NCI-H2196 treated with DMSO at 0.1 percent for 48 hours (cell line): Measurements from ENCODE around the gene CPXM1.
"Not testable (repeated sequence)": the region's sequence is repeated elsewhere in the genome, so short reads cannot be mapped to it uniquely, and the experiment has no call there.

ENCODE experiments used
- DNase-seq: peaks from one replicate; lab custom pipeline; 2025; ENCODE audit not compliant: unreplicated experiment; lab: John Stamatoyannopoulos, UW

CPXM1 gene

DNA sequence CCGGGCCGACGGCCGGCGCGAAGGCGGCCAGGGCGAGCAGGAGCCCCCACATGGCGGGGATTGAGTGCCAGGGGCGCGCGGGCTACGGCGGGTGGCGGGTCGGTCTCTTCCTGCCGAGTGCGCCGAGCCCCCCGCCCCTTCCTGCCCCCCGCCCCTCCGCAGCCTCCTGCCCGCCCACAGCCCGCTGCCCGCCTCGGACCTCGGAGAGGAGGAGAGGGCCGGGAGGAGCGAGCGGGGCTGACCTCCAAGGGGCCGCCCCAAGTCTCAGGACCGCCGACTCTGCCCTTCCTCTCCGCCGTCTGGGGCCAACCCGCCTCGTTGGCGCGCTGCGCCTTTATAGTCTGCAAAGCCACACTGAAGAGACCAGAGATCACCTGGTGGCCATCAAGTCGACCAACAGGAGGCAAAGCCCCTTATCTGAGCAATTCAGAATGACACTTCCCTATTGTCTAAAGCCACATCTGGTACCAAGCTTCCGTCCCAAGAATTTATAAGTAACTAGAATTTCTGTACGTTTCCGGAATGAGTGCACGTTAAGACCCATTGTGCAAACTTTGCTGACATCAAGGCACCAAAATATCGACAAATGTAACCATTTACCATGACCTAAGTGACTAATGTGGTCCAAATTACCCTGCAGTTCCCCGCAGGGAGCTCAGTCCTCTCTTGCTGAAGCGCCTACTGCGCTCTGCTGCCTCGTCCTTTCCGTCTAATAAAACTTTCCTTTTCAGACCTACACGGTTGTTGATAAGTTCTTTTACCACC is at the start of gene CPXM1:
CPXM1 (minus strand) TSS at position 107 of the 765 bp plus-strand sequence; CDS start at position 52, 55 bp downstream.
- no peak for DNase-seq

DNA sequence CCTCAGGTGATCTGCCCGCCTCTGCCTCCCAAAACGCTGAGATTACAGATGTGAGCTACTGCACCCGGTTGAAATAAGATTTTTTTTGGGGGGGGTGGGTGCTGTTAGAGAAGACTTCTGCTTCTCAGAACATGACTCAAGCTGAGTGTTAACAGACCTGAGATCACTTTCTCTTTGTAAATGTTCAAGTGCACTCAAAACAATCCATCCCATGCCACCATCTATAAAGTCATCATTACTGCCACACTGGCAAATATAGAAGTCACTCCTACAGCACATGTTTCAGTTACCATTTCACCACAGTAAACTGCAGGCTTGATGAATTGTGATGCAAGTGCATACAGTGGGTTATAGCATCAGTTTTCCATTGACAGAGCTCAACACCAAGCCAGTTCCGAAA is 49.1 kb upstream of the CPXM1 start:
- no peak for DNase-seq

DNA sequence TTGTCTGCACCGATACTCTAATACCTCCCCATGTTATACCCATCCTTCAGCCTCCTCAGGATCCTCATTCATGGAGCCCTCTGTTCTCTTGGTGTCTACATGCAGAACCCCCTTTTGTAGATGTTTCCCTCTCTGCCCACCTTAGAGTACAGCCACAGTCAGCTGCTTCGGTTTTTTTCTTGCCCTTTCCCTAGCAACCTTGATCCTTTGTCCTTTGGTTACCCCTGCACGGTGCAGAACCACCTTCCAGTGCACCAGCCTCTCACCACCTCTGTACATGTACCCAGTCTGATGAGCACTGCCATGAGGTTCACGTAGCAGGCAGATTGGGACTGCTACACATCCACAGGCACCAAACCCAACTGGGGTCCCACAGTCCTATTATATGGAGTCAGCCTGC is 47.4 kb upstream of the CPXM1 start:
- DNase-seq: no peak

DNA sequence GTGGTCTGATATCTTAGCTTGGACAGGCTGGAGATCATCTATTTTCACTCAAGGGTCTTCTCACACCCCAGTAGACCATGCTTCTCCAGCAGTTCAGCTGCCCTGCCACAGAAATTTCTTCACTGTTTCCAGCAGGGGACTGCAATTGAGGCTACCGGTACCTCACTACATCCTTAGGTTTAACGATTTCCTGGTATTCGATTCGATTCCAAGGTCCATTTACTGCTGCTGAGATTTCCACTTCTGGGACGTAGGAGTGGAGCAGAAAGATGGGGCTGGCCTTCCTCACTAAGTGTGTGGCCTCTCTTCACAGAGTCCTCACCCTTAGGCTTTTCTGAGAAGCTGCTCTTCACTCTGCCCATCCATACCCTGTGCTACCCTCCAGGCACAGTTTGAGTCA is 46.3 kb upstream of the CPXM1 start:
- DNase-seq: no peak

DNA sequence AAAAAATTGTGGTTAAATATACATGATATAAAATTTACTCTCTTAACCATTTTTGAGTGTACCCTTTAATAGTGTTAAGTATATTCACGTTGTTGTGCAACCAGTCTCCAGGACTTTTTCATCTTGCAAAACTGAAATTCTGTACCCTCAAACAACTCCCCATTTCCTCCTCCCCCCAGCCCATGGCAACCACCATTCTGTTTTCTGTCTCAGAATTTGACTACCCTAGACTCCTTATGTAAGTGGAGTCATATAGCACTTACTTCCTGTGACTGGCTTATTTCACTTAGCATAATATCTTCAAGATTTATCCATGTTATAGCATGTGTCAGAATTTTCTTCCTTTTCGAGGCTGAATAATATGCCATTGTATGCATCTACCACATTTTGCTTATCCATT is 45.2 kb upstream of the CPXM1 start:
- no peak for DNase-seq

DNA sequence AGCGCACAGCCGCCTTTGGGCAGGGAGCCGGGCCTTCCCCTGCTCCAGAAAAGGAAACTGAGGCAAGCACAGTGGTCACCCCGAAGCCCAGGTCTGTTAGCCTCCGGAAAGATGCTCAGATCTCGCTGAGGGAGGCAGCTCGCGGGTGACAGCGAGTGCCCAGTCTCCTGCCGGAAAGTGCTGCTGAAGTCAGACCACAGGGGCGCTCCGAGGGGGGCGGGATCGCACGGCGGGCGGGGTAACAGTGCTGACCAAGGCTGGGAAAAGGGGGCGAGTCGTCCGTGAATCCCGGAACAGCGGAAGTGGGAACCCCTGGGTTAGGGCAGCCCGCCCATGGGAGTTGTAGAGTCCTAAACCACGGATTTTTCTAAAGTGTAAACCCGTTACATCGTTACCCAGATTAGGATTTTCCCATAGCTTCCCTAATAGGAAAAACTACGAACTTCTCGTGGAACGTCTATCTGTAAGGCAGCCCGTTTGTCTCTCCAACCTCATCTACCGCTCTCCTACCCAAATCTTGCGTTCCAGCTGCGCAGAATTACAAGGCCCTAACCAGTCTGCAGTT is 40.6 kb upstream of the CPXM1 start:
- DNase-seq: no peak

DNA sequence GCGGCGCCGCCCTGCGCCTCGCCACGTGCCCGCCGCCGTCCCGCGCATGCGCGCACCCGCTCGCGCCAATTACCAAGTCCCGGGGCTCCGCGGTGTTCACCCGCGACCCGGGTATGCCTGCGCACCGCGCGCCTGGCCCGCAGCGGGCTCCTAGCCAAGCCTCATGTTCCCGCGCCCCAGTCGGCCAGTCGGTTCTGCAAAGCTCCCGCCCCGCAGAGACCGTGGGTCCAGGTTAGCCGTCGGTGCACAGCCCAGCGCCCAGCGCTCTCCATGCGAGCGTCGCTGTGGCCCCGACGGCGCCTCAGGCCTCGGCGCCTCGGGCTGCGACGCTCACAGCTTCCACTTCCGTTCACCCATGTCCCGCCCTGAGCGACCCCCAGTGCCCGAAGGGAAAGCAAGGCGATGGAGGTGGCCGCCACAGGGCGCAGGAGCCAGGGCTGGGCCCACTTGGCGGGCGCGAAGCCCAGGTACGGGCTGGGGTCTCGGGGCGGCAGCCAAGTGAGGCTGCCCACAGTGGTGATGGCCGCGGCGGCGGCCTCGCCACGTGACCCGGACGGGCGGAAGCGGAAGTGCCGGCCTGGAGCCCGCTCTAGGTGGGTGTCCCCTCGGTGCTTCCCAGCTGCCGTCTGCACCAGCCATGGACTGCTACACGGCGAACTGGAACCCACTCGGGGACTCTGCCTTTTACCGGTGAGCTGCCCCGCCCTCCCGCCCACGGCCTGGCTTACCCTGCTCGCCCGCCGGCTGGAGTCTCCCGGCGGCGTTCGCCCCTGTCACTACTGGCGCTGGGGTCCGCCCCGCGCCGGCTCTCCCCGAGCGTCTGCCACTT is 39.9 kb upstream of the CPXM1 start, which contains the start of the genes PCED1A and VPS16:
PCED1A (minus strand) TSS at position 518 of the 829 bp plus-strand sequence. CDS start 743 bp downstream, outside the sequence.
VPS16 (plus strand) TSS at position 608 of the 829 bp plus-strand sequence; CDS start at position 638, 30 bp downstream.
- DNase-seq: peak; percentile 68

DNA sequence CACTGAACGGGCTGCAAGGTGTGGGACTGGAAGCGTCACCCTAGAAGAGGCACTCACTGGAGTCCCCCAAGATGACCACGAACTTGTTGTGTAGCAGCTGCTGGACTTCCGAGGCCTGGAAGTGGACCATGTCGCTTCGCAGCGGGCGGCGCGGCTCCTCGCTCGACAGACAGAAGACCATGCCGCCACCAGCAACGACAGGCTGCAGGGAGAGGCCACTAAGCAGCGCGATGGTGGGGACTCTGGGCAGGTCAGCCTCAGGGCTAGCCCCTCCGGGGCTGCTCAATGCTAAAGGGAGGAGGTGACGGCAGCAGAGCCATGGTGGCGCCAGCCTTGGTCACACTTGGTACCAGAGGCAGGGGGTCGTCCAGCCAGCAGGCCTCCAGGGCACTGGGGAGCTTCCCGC is 39.3 kb upstream of the CPXM1 start:
- DNase-seq: no peak

DNA sequence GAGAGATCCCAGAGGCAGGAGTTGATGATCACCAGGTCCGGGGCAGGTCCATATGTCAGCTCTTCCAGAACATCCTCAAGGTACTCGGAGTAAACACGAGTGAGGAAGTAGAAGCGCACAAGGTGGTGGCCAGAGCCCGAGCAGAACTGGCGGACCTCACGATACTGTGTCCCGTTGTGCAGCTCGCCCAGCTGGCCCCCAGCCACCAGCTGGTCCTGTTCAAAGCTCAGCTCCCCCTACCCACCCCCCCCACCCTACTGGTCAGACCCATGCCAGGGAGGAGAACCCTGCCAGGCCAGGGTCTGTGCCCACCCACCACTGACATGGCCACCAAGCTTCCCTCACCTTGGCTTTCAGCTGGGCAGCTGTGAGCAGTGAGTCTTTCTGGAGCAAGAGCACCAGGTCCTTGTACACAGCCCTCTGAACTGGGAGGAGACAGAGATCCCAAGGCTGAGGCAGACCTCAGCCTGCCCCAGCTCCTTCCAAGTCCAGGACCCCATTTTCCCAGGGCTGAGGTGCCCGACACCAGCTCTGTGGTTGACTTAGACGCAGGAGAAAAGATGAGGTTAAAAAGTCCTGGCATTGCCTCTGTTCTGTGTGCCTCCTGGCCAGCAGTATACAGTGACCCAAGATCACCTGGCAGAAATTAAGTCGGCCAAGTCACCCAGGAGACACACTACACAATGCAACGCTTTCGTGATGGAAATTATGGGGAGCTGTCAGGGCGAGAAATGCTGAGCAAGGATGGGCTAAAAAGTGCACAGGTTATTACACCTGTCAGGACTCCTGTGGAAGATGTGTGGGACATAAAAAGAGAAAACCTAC is 38.6 kb upstream of the CPXM1 start:
- DNase-seq: no peak

DNA sequence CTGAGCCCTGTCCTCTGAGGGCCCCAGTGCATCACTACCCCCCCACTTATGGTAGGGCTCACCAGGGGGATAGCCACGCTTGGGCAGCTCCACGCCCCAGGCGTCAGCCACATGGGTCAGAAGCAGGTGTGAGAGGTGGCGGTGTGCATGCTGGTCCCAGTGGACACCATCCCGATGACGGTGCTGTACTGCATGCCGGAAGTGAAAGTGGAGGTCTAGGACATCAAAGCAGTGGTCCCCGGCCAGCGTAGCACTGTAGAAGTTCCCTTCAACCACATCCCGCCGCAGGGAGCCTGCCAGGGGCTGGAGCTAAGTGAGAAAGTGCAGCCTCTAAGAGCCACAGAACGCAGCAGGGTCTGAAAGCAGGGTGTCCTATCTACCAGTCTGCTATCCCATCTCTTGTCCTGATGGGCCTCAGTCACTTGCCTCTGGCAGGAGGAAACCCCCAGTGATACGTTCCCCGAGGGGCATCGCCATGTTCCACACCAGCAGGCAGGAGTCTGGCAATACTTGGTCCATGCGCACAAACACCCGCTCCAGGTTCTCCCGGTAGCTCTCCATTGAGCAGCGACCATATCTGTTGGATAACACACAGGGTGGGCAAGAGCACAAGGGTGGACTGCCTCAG is 37.9 kb upstream of the CPXM1 start:
- no peak for DNase-seq

DNA sequence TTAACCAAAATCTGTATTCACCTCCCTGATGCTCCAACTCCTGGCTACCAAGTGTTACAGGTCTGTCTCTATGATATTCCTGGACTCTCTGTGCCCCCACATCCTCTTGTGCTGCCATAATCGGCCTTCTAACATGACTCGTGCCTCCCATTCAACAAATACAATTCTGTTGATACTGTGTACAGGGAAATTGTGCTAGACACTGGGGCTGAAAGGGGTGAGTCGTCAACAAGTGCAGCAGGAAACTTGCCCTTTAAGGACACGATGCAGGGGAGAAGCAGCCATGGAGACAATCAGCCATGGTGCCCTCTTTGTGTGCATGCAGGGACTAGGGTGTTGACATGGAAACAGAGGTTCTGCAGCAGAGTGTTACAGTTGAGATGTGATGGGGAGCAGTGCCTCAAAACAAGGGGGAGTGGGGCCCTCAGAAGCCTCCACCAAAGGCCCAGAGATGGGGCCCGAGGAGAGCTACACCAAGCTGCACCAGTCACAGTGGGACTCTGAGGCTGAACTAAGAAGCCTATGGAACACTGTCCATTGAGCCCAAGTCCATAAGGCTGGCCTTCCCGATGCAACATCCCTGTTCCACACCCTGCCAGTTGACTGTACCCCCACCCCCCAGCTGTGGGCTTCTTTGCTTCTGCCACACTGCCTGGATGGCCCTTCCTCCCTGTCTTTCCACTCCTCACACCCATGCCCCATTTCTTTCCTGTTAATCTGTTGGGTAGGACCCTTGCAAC is 37.0 kb upstream of the CPXM1 start:
- no peak for DNase-seq

DNA sequence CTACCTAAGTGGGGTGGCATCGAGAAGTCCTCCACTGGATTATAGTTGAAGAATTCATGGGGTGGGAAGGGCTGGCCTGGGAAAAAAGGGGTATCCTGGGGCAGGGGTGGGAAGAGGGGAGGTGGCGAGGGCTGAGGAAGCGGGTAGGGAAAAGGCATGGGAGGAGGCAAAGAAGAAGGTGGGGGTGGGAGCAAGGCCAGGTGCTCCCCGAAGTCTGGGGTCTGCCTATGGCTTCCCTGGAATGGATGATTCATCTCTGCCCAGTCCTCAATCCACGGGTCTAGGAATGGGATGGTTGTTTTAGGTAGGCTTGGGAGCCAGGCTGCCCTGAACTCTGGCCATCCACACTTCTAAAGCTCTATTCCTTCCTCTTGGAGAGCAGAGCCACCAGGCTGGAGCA is 35.6 kb upstream of the CPXM1 start:
- DNase-seq: no peak

DNA sequence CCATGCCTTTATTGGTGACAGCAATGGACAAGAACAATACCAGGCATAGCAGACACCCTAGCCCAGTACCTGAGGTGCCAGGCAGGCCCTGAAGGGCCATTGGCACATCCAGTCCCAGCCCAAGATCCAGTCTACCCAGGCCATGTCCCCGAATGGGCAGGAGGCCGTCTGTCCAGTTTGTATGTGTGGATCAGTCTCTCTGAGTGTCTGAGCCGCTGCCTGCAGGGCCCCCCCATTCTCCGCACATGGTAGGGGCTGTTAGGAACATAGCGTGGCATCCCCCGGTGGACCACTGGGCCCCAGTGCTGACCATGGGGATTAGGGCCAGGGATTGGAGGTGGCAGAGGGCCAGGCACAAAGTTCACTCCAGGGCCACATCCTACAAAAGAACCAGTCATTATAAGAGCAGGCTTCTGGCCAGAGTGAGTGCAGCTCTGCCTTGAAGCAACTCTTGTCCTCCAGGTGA is 34.9 kb upstream of the CPXM1 start:
- DNase-seq: no peak

DNA sequence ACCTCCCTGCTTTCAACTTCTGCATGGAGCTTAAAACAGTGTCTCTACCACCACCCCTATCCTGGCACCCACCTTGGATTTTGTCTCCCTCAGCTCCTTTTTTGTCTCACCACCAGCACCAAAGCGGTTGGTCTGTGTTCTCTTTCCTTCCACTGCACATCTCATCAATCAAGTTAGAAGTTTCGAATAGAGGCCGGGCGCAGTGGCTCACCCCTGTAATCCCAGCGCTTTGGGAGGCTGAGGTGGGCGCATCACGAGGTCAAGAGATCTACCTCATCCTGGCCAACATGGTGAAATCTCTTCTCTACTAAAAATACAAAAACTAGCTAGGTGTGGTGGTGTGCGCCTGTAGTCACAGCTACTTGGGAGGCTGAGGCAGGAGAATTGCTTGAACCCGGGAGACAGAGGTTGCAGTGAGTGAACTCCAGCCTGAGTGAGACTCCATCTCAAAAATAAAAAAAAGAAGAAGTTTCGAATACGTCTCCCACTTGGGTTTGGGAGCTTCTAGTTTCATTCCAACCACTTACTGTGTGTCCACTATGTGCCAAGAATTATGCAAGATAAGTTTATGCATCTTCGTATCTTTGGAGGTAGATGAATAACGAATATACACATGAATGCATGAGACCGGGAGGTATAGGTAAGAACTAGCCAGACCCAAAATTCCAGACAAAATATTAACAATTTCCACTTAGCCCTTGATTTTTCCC is 34.1 kb upstream of the CPXM1 start:
- DNase-seq: no peak

DNA sequence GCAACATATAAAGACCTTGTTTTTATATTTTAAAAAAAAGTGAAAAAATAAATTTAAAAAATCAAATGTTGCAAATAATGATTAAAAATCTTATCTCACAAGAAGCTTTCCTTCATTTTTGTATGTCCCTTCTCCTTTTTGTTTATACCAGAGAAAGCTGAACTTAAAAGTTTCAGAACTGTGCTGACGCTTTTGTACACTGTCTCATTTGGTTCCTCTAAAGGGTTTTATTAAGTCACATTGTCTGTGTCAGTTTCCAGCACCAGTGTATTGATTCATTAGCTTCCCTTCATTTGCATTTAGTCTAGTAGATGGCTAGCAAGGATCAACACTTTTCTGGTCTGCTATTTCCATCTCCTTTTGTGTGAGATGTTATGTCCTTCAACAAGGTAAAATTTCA is 33.3 kb upstream of the CPXM1 start:
- no peak for DNase-seq

DNA sequence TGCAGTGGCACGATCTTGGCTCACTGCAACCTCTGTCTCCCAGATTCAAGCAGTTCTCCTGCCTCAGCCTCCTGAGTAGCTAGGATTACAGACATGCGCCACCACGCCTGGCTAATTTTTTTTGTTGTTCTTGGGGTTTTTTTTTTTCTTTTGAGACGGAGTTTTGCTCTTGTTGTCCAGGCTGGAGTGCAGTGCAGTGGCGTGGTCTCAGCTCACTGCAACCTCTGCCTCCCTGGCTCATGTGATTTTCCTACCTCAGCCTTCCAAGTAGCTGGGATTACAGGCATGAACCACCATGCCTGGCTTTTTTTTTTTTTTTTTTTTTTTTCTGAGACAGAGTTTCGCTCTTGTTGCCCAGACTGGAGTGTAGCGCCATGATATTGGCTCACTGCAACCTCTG is 30.8 kb upstream of the CPXM1 start:
- DNase-seq: not testable (repeated sequence)

DNA sequence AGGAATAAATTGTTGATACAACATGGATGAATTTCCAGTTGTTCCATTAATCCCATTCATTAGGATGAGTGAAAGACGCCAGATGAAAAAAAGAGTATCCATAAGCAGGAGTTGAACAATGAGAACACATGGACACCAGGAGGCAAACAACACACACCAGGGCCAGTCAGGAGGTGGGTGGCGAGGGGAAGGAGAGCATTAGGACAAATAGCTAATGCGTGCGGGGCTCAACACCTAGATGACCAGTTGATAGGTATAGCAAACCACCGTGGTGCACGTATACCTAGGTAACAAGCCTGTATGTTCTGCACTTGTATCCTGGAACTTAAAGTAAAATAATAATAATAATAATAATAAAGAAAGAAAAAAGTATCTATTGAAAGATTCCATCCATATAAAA is 28.9 kb upstream of the CPXM1 start:
- DNase-seq: no peak

DNA sequence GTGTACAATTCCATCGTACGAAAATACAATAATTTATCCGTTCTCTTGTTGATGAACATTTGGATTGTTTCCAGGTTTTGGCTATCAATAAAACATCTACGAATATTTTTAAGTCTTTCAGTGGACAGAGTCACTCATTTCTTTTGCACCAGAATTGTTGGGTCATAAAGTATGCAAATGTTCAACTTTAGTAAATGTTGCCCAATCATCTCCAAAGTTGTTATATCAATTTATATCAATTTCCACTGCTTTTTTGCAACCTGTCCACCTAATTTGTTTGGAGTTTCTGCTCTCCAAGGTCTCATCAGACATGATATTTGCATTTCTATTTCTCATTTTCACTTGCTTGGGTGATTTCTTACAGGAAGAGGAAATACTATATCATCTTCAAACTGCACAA is 26.2 kb upstream of the CPXM1 start:
- DNase-seq: no peak

DNA sequence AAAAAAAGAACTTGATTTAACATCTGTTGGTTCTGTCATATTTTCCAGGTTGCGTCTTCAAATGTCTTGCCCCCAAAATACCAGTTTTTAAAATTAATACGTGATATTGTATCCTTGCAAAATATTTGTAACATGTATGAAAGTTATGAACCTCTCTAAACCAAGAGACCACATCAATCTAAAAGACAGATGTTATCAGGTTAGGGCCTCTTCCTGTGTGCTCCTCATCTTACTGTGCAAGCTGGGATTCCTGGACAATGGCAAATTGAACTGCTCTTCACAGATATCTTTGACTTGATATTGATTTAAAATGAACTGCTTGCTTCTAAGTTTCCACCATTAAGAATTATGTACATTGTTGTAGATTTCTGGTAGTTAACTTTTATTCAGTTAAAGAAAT is 25.3 kb upstream of the CPXM1 start:
- DNase-seq: no peak
